GM23248 (cell line): Measurements from ENCODE around the gene COL21A1. TPM values are rescaled to one million over a fixed set of nuclear protein-coding genes. Genes with fewer than 3 reads are reported as not detected.

Experiments
- DNase-seq: peaks from one replicate; pipeline ENCODE4 v3.0.0-alpha.2; 2015
- H2AFZ ChIP-seq: fragments of 200-600 bp; sonication (generic); 2 replicates; pipeline ENCODE4 v1.6.1; 2016; ENCODE audit warnings: antibody characterized with exemption
- H3F3A ChIP-seq: fragments of 200-600 bp; sonication (generic); 2 replicates; pipeline ENCODE4 v1.6.1; 2016; ENCODE audit warnings: mild to moderate bottlenecking, antibody characterized with exemption, mixed run types; ENCODE audit not compliant: insufficient read depth
- H3K27ac ChIP-seq: fragments of 200-600 bp; sonication (generic); 2 replicates; pipeline ENCODE4 v1.5.1; 2016; ENCODE audit warnings: mild to moderate bottlenecking
- H3K27me3 ChIP-seq: fragments of 200-600 bp; sonication (generic); replicated peaks from 2 replicates; pipeline ENCODE4 v1.6.1; 2016; ENCODE audit warnings: mild to moderate bottlenecking; ENCODE audit not compliant: insufficient read depth
- H3K36me3 ChIP-seq: fragments of 200-600 bp; sonication (generic); 2 replicates; pipeline ENCODE4 v1.6.1; 2016; ENCODE audit warnings: low read depth, mild to moderate bottlenecking
- H3K4me1 ChIP-seq: fragments of 200-600 bp; sonication (generic); 2 replicates; pipeline ENCODE4 v1.6.1; 2016; ENCODE audit warnings: mild to moderate bottlenecking; ENCODE audit not compliant: insufficient read depth
- H3K4me2 ChIP-seq: fragments of 200-600 bp; sonication (generic); one replicate; pipeline ENCODE4 v1.6.1; 2016; ENCODE audit warnings: mild to moderate bottlenecking; ENCODE audit not compliant: unreplicated experiment
- H3K4me3 ChIP-seq: fragments of 200-600 bp; sonication (generic); 2 replicates; pipeline ENCODE4 v1.5.1; 2016; ENCODE audit warnings: mild to moderate bottlenecking
- H3K79me2 ChIP-seq: fragments of 200-600 bp; sonication (generic); 2 replicates; pipeline ENCODE4 v1.6.1; 2016; ENCODE audit warnings: mild to moderate bottlenecking; ENCODE audit not compliant: insufficient read depth
- H3K9ac ChIP-seq: fragments of 200-600 bp; sonication (generic); 2 replicates; pipeline ENCODE4 v1.6.1; 2016; ENCODE audit warnings: mild to moderate bottlenecking
- H3K9me2 ChIP-seq: fragments of 200-600 bp; sonication (generic); 2 replicates; pipeline ENCODE4 v1.6.1; 2016; ENCODE audit warnings: mixed run types, mild to moderate bottlenecking, moderate library complexity; ENCODE audit not compliant: insufficient read depth
- H3K9me3 ChIP-seq: fragments of 200-600 bp; sonication (generic); one replicate; pipeline ENCODE4 v1.6.1; 2017; ENCODE audit warnings: low read depth
- H4K20me1 ChIP-seq: fragments of 200-600 bp; sonication (generic); 2 replicates; pipeline ENCODE4 v1.6.0; 2016; ENCODE audit not compliant: insufficient read depth
- EZH2 ChIP-seq: fragments of 200-600 bp; sonication (generic); IDR thresholded peaks from 2 replicates; pipeline ENCODE4 v1.6.1; 2018; ENCODE audit warnings: antibody characterized with exemption, mild to moderate bottlenecking; ENCODE audit not compliant: insufficient read depth, poor library complexity, severe bottlenecking
- EZH2phosphoT487 ChIP-seq: fragments of 200-600 bp; sonication (generic); IDR thresholded peaks from 2 replicates; pipeline ENCODE4 v1.6.1; 2018; ENCODE audit warnings: antibody characterized with exemption, moderate library complexity, mild to moderate bottlenecking, low read depth; ENCODE audit not compliant: insufficient read depth
- WGBS, 2 experiments: methylation state at CpG; one replicate each; pipeline ENCODE4 v1.1.6; 2015 to 2017; ENCODE audit warnings: low lambda C conversion rate in 2 of 2, low coverage in 1 of 2; ENCODE audit errors: missing lambda C conversion rate in 2 of 2; 5-methylcytosine and 5-hydroxymethylcytosine counted together
- in situ Hi-C: fragments of 300-500 bp; cut with MboI; formaldehyde crosslinking; loops from 2 replicates; pipeline ENCODE4 v1.15.0; 2020
- polyA plus RNA-seq: library from polyadenylated mRNA; unstranded; fragments of >200 nt; fragmentation: Nextera tagmentation; extraction: Ambion mirVana; gene quantifications from 2 replicates; pipeline ENCODE4 v1.2.1, GENCODE V29; 2016
- total RNA-seq: library from RNA; depleted of rRNA; stranded (reverse); fragments of >200 nt; shearing (Covaris generic); gene quantifications from 2 replicates; pipeline ENCODE4 v1.2.3, GENCODE V29; 2014

The COL21A1 gene
- total and polyA plus RNA-seq, 2 experiments from 2014 or later: 0.11 TPM; not detected in 1

GRCh38 chr6:56038764-56039163 is 208.6 kb downstream of the COL21A1 start:
- Histone ChIP-seq H3K4me3 (no peak overlapping the region), H2AFZ (no peak overlapping the region), H3K27me3 (no peaks in the 10 kb centered on the region), H3K4me2 (no peak overlapping the region), H3K79me2 (no peaks in the 10 kb centered on the region), H3K36me3 (no peaks in the 10 kb centered on the region), H3K9me3 (no peaks in the 10 kb centered on the region), H3K27ac (no peak overlapping the region), H4K20me1 (no peaks in the 10 kb centered on the region), H3F3A (peaks cover 13% of the 10 kb centered on the region; the same call in 1 of the 2 replicates), H3K9me2 (no peaks in the 10 kb centered on the region), H3K4me1 (peaks cover 31% of the 10 kb centered on the region), H3K9ac (no peak overlapping the region)
- no peak for DNase-seq
- WGBS, 2 experiments: 86 to 88% methylated on average over 6 of the region's 6 CpGs
- in situ Hi-C loops: no loop called here
- TF ChIP-seq EZH2: no peak
- no peak for TF ChIP-seq EZH2phosphoT487

DNA sequence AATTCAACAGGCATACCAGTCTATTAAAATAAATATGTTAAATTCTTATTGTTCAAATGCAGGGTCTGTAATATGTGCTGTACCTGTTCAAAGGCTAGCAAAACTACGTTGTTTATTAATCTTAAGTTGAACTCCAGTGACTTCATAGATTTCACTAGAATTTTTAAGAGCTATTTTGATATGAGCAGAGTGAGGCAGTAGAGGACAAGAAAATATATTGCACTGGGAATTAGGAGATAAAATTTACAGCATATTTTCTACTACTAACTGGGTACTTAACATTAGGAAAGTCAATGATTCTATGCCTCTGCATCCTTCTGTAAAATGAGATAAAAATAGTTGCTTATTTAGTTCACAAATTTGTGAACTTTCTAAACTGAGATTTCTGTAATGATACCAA is 209.8 kb downstream of the COL21A1 start:
- Histone ChIP-seq H3K9me2 (no peaks in the 10 kb centered on the region), H4K20me1 (no peaks in the 10 kb centered on the region), H2AFZ (no peak overlapping the region), H3K79me2 (no peaks in the 10 kb centered on the region), H3K27ac (no peak overlapping the region), H3K4me3 (no peak overlapping the region), H3K9me3 (no peaks in the 10 kb centered on the region), H3F3A (peaks cover 13% of the 10 kb centered on the region; the same call in 1 of the 2 replicates), H3K9ac (no peak overlapping the region), H3K27me3 (no peaks in the 10 kb centered on the region), H3K4me1 (peaks cover 23% of the 10 kb centered on the region), H3K36me3 (no peaks in the 10 kb centered on the region), H3K4me2 (no peak overlapping the region)
- in situ Hi-C loops: no loop called here
- 44 to 46% methylated on average over 1 of the region's 1 CpG for WGBS, 2 experiments
- TF ChIP-seq EZH2: no peak
- TF ChIP-seq EZH2phosphoT487: no peak
- no peak for DNase-seq

GRCh38 chr6:56036916-56037600 is 210.3 kb downstream of the COL21A1 start:
- no peak for DNase-seq
- Histone ChIP-seq H3K79me2 (no peaks in the 10 kb centered on the region), H3K4me3 (no peak overlapping the region), H3K4me2 (no peak overlapping the region), H3F3A (peaks cover 13% of the 10 kb centered on the region; the same call in 1 of the 2 replicates), H3K9me2 (no peaks in the 10 kb centered on the region), H3K4me1 (peaks cover 23% of the 10 kb centered on the region), H3K27me3 (no peaks in the 10 kb centered on the region), H2AFZ (no peak overlapping the region), H3K9me3 (no peaks in the 10 kb centered on the region), H3K27ac (no peak overlapping the region), H4K20me1 (no peaks in the 10 kb centered on the region), H3K9ac (no peak overlapping the region), H3K36me3 (no peaks in the 10 kb centered on the region)
- in situ Hi-C loops: no loop called here
- TF ChIP-seq EZH2phosphoT487 (no peak), EZH2 (no peak)
- 29 to 54% methylated on average over 1 of the region's 1 CpG for WGBS, 2 experiments

GRCh38 chr6:56033401-56033800 is 214.0 kb downstream of the COL21A1 start:
- no peak overlapping the region for H3K9ac ChIP-seq
- in situ Hi-C loops: no loop called here
- no peak overlapping the region for H3K4me2 ChIP-seq
- H3K4me3 ChIP-seq: no peak overlapping the region
- no peak overlapping the region for H2AFZ ChIP-seq
- H3K27ac ChIP-seq: no peak overlapping the region
- H3K9me3 ChIP-seq: no peaks in the 10 kb centered on the region
- no peaks in the 10 kb centered on the region for H3K79me2 ChIP-seq
- H3F3A ChIP-seq: no peaks in the 10 kb centered on the region
- no peaks in the 10 kb centered on the region for H3K36me3 ChIP-seq
- H3K27me3 ChIP-seq: no peaks in the 10 kb centered on the region
- no peaks in the 10 kb centered on the region for H3K9me2 ChIP-seq
- no peaks in the 10 kb centered on the region for H4K20me1 ChIP-seq
- DNase-seq: no peak
- no peak for TF ChIP-seq EZH2
- TF ChIP-seq EZH2phosphoT487: no peak
- no peaks in the 10 kb centered on the region for H3K4me1 ChIP-seq
- 97 to 98% methylated on average over 2 of the region's 2 CpGs for WGBS, 2 experiments
